Parathyroid adenoma (tissue), 2 donors: ENCODE measurements around the gene ETV6.
A peak's percentile ranks its signal among the peaks of the same experiment; 100 is the strongest.

Source experiments
- H2AFZ ChIP-seq: fragments of 300-600 bp; sonication (generic); one replicate; pipeline ENCODE4 v1.7.0; 2017; ENCODE audit warnings: antibody characterized with exemption, mild to moderate bottlenecking
- H3K27ac ChIP-seq: fragments of 300-600 bp; sonication (generic); one replicate; pipeline ENCODE4 v1.7.0; 2017
- H3K27me3 ChIP-seq: fragments of 300-600 bp; sonication (generic); one replicate; pipeline ENCODE4 v1.7.0; 2017; ENCODE audit warnings: low read length; ENCODE audit not compliant: control insufficient read depth, insufficient read depth
- H3K36me3 ChIP-seq: fragments of 300-600 bp; sonication (generic); one replicate; pipeline ENCODE4 v1.7.0; 2017; ENCODE audit warnings: low read length; ENCODE audit not compliant: control insufficient read depth, insufficient read depth
- H3K4me1 ChIP-seq: fragments of 300-600 bp; sonication (generic); one replicate; pipeline ENCODE4 v1.7.0; 2017; ENCODE audit warnings: control low read depth
- H3K4me2 ChIP-seq: fragments of 300-600 bp; sonication (generic); one replicate; pipeline ENCODE4 v1.7.0; 2017; ENCODE audit warnings: low read length
- H3K4me3 ChIP-seq: fragments of 300-600 bp; sonication (generic); one replicate; pipeline ENCODE4 v1.7.0; 2017; ENCODE audit warnings: low read depth, low read length
- H3K79me2 ChIP-seq: fragments of 300-600 bp; sonication (generic); one replicate; pipeline ENCODE4 v1.7.0; 2017; ENCODE audit warnings: control low read depth
- H3K9ac ChIP-seq: fragments of 300-600 bp; sonication (generic); one replicate; pipeline ENCODE4 v1.7.0; 2017; ENCODE audit warnings: mild to moderate bottlenecking
- H3K9me3 ChIP-seq: fragments of 300-600 bp; sonication (generic); one replicate; pipeline ENCODE4 v1.7.0; 2017; ENCODE audit warnings: low read length; ENCODE audit not compliant: control insufficient read depth
- TF ChIP-seq, protein P1 (sequence below): fragments of 300-600 bp; sonication (generic); IDR thresholded peaks from one replicate; pipeline ENCODE4 v1.7.0; 2017; ENCODE audit warnings: antibody characterized with exemption, mild to moderate bottlenecking
- donor health status: primary hyperparathyroidism.

Gene ETV6

DNA sequence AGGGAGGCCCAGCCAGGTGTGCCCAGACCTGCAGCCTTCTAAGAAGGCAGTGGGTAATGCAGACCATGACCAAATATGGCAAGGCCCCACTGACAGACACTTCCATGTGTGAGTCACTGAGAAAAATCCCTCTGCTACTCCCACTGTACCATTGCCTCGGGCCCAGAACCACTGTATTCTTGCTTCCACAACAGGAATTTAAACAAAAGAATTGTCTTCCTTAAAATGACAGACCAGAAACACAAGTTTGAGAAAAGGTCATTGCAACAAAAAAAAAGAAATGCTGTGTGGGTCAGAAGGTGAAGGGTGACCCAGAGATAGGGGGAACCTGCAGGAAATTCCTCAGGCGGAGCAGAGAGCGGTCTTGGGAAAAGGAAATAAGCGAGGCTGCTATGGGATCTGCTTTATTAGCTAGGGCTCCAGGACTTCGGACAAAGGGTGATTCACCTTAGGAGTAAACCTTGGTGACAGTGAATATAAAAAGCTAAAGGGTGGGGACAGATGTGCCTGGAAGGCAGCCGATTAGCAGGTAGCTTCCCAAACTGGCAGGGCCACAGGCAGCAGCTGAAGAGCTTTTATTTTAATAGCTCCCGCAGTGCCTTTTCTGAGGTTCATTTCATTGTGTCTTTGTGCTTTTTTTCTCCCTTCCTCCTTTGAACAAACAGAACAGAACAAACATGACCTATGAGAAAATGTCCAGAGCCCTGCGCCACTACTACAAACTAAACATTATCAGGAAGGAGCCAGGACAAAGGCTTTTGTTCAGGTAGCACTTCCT, 236.0 kb downstream of the ETV6 start:
- TF ChIP-seq, protein P1, sequence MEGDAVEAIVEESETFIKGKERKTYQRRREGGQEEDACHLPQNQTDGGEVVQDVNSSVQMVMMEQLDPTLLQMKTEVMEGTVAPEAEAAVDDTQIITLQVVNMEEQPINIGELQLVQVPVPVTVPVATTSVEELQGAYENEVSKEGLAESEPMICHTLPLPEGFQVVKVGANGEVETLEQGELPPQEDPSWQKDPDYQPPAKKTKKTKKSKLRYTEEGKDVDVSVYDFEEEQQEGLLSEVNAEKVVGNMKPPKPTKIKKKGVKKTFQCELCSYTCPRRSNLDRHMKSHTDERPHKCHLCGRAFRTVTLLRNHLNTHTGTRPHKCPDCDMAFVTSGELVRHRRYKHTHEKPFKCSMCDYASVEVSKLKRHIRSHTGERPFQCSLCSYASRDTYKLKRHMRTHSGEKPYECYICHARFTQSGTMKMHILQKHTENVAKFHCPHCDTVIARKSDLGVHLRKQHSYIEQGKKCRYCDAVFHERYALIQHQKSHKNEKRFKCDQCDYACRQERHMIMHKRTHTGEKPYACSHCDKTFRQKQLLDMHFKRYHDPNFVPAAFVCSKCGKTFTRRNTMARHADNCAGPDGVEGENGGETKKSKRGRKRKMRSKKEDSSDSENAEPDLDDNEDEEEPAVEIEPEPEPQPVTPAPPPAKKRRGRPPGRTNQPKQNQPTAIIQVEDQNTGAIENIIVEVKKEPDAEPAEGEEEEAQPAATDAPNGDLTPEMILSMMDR = no peak
- no peaks in the 10 kb centered on the region for H3K36me3 ChIP-seq
- H3K4me1 ChIP-seq = no peaks in the 10 kb centered on the region
- no peaks in the 10 kb centered on the region for H3K9me3 ChIP-seq
- no peak overlapping the region for H3K4me2 ChIP-seq
- no peak overlapping the region for H2AFZ ChIP-seq
- no peak overlapping the region for H3K4me3 ChIP-seq
- H3K9ac ChIP-seq = no peak overlapping the region
- peaks cover 4% of the 10 kb centered on the region for H3K79me2 ChIP-seq
- peak overlapping the region; percentile 5 for H3K27ac ChIP-seq
- H3K27me3 ChIP-seq = no peaks in the 10 kb centered on the region

DNA sequence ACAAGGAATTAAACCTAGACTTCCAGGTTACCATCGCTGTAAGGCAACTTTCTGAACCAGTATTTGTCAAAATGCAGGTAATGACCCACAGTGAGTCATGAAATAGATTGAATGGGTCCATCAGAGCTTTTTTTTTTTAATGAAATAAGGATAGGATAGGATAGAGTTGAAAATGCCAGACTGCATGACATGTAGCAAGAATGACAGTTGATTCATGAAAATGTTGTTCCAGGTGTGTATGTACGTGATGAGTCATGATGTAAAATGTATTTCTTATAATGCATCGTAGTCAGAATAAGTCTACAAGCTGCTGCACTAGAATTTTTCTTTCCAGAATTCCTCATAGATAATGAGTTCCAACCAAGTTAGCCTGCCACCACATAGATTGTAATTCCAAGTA, 236.9 kb downstream of the ETV6 start:
- H3K27me3 ChIP-seq = no peaks in the 10 kb centered on the region
- H3K27ac ChIP-seq = no peak overlapping the region
- H3K4me3 ChIP-seq = no peak overlapping the region
- peaks cover 2% of the 10 kb centered on the region for H3K79me2 ChIP-seq
- TF ChIP-seq, protein P1 = no peak
- no peaks in the 10 kb centered on the region for H3K36me3 ChIP-seq
- no peaks in the 10 kb centered on the region for H3K4me1 ChIP-seq
- H2AFZ ChIP-seq = no peak overlapping the region
- H3K4me2 ChIP-seq = no peak overlapping the region
- no peaks in the 10 kb centered on the region for H3K9me3 ChIP-seq
- H3K9ac ChIP-seq = no peak overlapping the region

DNA sequence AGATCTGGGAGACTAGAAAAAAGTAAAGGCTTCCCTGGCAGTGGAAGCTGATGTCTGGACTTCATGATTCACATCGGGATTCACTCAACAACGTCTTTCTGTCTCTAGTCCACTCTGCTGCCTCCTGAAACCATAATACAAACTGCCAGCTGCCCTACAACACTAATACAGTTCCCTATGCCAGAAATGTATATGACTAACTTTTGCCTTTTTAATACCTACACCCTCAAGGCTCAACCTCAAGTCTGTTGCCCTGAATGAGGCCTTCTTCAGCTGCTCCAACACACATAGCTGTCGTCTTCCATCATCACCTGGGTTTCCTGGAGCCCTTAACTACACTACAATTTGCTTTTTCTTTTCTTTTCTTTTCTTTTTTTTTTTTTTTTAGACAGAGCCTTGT, 238.6 kb downstream of the ETV6 start:
- Histone ChIP-seq H3K27me3 (no peaks in the 10 kb centered on the region), H3K79me2 (no peaks in the 10 kb centered on the region), H2AFZ (no peak overlapping the region), H3K4me3 (no peak overlapping the region), H3K27ac (no peak overlapping the region), H3K9ac (no peak overlapping the region), H3K4me2 (no peak overlapping the region), H3K9me3 (no peaks in the 10 kb centered on the region), H3K36me3 (no peaks in the 10 kb centered on the region), H3K4me1 (peaks cover 6% of the 10 kb centered on the region)
- TF ChIP-seq, protein P1 = no peak

DNA sequence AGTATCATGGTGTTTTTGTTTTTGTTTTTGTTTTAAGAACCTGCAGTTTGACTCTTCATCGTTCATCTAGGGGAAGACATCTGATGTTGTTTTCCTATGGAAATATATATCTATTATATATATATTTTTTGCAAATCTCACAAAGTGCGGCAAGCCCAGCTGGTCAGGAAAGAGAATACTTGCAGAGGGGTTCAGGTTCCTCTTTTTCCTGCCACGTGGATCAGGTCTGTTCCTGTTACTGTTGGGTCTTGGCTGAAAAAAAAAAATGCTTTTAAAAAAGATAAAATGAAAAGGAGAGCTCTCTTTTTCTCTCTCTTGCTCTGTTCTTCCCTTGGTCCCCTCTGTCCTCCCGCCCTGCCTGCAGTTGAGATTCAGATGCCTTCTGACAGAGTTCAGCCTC, 241.9 kb downstream of the ETV6 start:
- peaks cover 18% of the 10 kb centered on the region for H3K4me1 ChIP-seq
- no peaks in the 10 kb centered on the region for H3K79me2 ChIP-seq
- TF ChIP-seq, protein P1 = no peak
- no peak overlapping the region for H2AFZ ChIP-seq
- H3K27me3 ChIP-seq = no peaks in the 10 kb centered on the region
- peak overlapping the region; percentile 19 for H3K27ac ChIP-seq
- no peak overlapping the region for H3K9ac ChIP-seq
- H3K9me3 ChIP-seq = no peaks in the 10 kb centered on the region
- H3K36me3 ChIP-seq = no peaks in the 10 kb centered on the region
- no peak overlapping the region for H3K4me2 ChIP-seq
- no peak overlapping the region for H3K4me3 ChIP-seq
